ENCODE measurements around the gene SMIM10L1. TPM values are rescaled to one million over a fixed set of nuclear protein-coding genes. Genes with fewer than 3 reads are reported as not detected.

The SMIM10L1 gene
- 5.0 and 5.2 TPM in 2 replicates for total RNA-seq

GRCh38 chr12:11171145-11171968 lies at the start of gene SMIM10L1:
Gene SMIM10L1 (plus strand): TSS chr12:11171194. CDS start chr12:11171357, 163 bp downstream.
- peak; percentile 84 for DNase-seq (ENCODE audit: low read depth, low spot score)

GRCh38 chr12:11130382-11130781 lies 40.6 kb upstream of the SMIM10L1 start:
- DNase-seq (ENCODE audit: low read depth, low spot score), result no peak

- no peak for DNase-seq (ENCODE audit: low read depth, low spot score)
Measured at GRCh38 chr12:11130999-11131398, 40.0 kb upstream of the SMIM10L1 start.

GRCh38 chr12:11133162-11133561 lies 37.8 kb upstream of the SMIM10L1 start:
- no peak for DNase-seq (ENCODE audit: low read depth, low spot score)

- DNase-seq (ENCODE audit: low read depth, low spot score), result no peak
Measured at GRCh38 chr12:11133816-11134215, 37.2 kb upstream of the SMIM10L1 start.

GRCh38 chr12:11134305-11134704 lies 36.7 kb upstream of the SMIM10L1 start, which contains the start of gene TAS2R30:
Gene TAS2R30 (minus strand): TSS chr12:11134644. CDS start chr12:11134244, 400 bp downstream.
- DNase-seq (ENCODE audit: low read depth, low spot score), result no peak

GRCh38 chr12:11136075-11136474 lies 34.9 kb upstream of the SMIM10L1 start:
- no peak for DNase-seq (ENCODE audit: low read depth, low spot score)

- no peak for DNase-seq (ENCODE audit: low read depth, low spot score)
Measured at GRCh38 chr12:11143352-11143751, 27.6 kb upstream of the SMIM10L1 start.

- DNase-seq (ENCODE audit: low read depth, low spot score), result no peak
Measured at GRCh38 chr12:11144297-11144696, 26.7 kb upstream of the SMIM10L1 start.

GRCh38 chr12:11147420-11147819 lies 23.6 kb upstream of the SMIM10L1 start:
- DNase-seq (ENCODE audit: low read depth, low spot score), result no peak

GRCh38 chr12:11150832-11151231 lies 20.2 kb upstream of the SMIM10L1 start:
- no peak for DNase-seq (ENCODE audit: low read depth, low spot score)

- no peak for DNase-seq (ENCODE audit: low read depth, low spot score)
Measured at GRCh38 chr12:11152725-11153124, 18.3 kb upstream of the SMIM10L1 start.

- DNase-seq (ENCODE audit: low read depth, low spot score), result no peak
Measured at GRCh38 chr12:11154400-11154925, 16.5 kb upstream of the SMIM10L1 start.

- DNase-seq (ENCODE audit: low read depth, low spot score), result no peak
Measured at GRCh38 chr12:11158885-11159444, 12.0 kb upstream of the SMIM10L1 start.

- no peak for DNase-seq (ENCODE audit: low read depth, low spot score)
Measured at GRCh38 chr12:11162502-11162901, 8.5 kb upstream of the SMIM10L1 start.

GRCh38 chr12:11164384-11164783 lies 6.6 kb upstream of the SMIM10L1 start:
- no peak for DNase-seq (ENCODE audit: low read depth, low spot score)

- DNase-seq (ENCODE audit: low read depth, low spot score), result no peak
Measured at GRCh38 chr12:11166300-11166699, 4.7 kb upstream of the SMIM10L1 start.

- DNase-seq (ENCODE audit: low read depth, low spot score), result no peak
Measured at GRCh38 chr12:11170810-11171144, 217 bp upstream of the SMIM10L1 start.

GRCh38 chr12:11171969-11172675 lies 1.1 kb downstream of the SMIM10L1 start:
- no peak for DNase-seq (ENCODE audit: low read depth, low spot score)

- no peak for DNase-seq (ENCODE audit: low read depth, low spot score)
Measured at GRCh38 chr12:11174022-11174421, 3.0 kb downstream of the SMIM10L1 start.

GRCh38 chr12:11178250-11178649 lies 7.3 kb downstream of the SMIM10L1 start:
- no peak for DNase-seq (ENCODE audit: low read depth, low spot score)

- DNase-seq (ENCODE audit: low read depth, low spot score), result no peak
Measured at GRCh38 chr12:11182529-11182928, 11.5 kb downstream of the SMIM10L1 start.

Measured in pulmonary artery endothelial cell (primary cell).